Transverse colon (tissue), 4 donors: Measurements from ENCODE around the gene ACLY.

Source experiments
- EP300 ChIP-seq: sonication (generic); formaldehyde crosslinking; IDR thresholded peaks from one replicate; pipeline ENCODE4 v1.6.1; 2017; ENCODE audit warnings: antibody characterized with exemption, low read depth
- POLR2A ChIP-seq: fragments of 450-650 bp; IDR thresholded peaks from one replicate; pipeline ENCODE4 v1.6.1; 2016; ENCODE audit warnings: antibody characterized with exemption, mild to moderate bottlenecking, moderate library complexity
- POLR2AphosphoS5 ChIP-seq, 3 donors: sonication (generic); formaldehyde crosslinking; IDR thresholded peaks; one replicate each; pipeline ENCODE4 v1.6.1; 2016; ENCODE audit warnings: antibody characterized with exemption in 3 of 3
- TF ChIP-seq, protein P1 (sequence below), 5 experiments: fragments of 200-600 bp in 3 of 5; fragments of 450-650 bp in 2 of 5; sonication (generic) in 3 of 5; IDR thresholded peaks; 1 replicate in 2 of 5; 2 replicates in 3 of 5; pipeline ENCODE4 v1.5.1; 2016 to 2017; ENCODE audit warnings: antibody characterized with exemption in 5 of 5, inconsistent platforms in 3 of 5, mild to moderate bottlenecking in 2 of 5, moderate library complexity in 1 of 5

DNA sequence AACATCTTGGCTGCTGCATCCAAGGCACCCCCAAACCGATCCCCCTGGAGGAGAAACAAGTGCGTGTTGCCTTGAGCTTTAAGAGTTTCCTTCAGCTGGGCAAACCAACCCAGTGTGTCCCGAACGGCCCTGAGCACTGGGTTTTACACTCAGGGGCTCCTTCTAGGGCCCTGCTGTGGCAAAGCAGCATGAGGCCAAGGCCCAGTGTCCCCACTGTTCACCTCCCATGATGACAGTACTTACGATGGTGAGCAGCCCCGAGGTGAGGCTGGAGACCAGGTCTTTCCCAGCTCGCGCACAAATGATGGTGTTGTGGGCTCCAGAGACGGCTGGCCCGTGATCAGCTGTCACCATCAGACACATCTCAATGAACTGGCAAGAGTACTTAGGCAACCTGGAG, 47.0 kb downstream of the ACLY start:
- no peak for TF ChIP-seq POLR2A
- TF ChIP-seq EP300, result no peak
- TF ChIP-seq, protein P1, sequence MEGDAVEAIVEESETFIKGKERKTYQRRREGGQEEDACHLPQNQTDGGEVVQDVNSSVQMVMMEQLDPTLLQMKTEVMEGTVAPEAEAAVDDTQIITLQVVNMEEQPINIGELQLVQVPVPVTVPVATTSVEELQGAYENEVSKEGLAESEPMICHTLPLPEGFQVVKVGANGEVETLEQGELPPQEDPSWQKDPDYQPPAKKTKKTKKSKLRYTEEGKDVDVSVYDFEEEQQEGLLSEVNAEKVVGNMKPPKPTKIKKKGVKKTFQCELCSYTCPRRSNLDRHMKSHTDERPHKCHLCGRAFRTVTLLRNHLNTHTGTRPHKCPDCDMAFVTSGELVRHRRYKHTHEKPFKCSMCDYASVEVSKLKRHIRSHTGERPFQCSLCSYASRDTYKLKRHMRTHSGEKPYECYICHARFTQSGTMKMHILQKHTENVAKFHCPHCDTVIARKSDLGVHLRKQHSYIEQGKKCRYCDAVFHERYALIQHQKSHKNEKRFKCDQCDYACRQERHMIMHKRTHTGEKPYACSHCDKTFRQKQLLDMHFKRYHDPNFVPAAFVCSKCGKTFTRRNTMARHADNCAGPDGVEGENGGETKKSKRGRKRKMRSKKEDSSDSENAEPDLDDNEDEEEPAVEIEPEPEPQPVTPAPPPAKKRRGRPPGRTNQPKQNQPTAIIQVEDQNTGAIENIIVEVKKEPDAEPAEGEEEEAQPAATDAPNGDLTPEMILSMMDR (IDR thresholded peaks at IDR 0.05), result no peak
- no peak for TF ChIP-seq POLR2AphosphoS5 (IDR thresholded peaks at IDR 0.05)
